ENCODE measurements around the gene CSGALNACT2.

CSGALNACT2 gene

GRCh38 chr10:43188702-43189101 is 50.5 kb downstream of the CSGALNACT2 start:
- no peak for DNase-seq
- no peak for ATAC-seq

DNA sequence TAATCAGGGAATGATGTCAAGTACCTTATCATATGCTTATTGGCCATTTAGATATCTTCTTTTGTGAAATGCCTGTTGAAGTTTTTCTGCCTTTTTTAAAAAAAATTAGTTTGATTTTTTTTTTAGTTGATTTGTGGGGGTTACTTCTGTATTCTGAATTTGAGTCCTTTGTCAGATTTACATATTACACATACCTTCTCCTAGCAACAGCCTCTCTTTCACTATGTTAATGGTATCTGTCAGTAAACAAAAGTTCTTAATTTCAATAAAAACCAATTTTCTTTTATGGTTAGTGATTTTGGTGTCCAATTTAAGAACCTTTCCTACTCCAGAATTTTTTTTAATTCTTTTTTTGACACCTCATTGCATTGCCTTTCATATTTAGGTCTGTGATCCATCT is 52.0 kb downstream of the CSGALNACT2 start:
- no peak for ATAC-seq

DNA sequence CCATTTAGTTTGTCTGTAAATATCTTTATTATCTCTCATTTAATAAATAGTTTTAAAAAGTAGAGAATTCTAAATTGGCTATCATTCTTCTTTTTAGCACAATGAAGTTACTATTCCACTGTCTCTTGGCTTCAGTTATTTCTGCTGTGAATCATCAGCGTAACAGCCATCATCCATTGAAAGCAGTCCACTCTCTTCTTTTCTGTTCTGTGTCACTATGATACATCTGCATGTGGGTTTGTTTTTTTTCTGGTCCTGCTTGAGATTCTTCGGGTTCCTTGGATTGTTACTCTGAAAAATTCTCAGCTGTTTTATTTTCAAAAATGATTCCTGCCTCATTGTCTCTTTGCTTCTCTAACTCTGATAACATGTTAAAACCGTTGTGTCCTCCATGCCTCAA is 52.5 kb downstream of the CSGALNACT2 start:
- no peak for ATAC-seq
- no peak for DNase-seq

More for the DNA sequence above, 52.0 kb downstream of the CSGALNACT2 start:
- DNase-seq: no peak

DNA sequence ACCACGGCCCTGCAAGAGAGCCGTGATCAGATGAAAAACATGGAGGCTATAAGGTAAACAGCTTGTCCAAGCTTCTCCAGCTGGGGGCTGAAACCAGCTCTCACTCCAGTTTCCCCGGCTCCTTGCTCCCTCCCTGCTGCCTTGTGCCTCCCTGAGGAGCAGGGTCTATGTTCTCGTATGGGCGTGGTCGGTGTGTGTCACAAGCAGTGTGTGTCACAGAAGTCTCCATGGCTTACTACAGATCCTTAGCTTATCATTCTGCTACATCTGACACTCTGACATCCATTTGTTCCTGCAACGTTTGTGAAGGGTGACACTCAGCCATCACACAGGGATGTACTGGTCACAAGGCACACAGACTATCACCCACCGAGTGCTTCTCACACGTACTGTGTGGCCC is 54.6 kb downstream of the CSGALNACT2 start:
- DNase-seq: no peak
- ATAC-seq: no peak

GRCh38 chr10:43193496-43194080 is 55.3 kb downstream of the CSGALNACT2 start:
- ATAC-seq (no peak), DNase-seq (no peak)

DNA sequence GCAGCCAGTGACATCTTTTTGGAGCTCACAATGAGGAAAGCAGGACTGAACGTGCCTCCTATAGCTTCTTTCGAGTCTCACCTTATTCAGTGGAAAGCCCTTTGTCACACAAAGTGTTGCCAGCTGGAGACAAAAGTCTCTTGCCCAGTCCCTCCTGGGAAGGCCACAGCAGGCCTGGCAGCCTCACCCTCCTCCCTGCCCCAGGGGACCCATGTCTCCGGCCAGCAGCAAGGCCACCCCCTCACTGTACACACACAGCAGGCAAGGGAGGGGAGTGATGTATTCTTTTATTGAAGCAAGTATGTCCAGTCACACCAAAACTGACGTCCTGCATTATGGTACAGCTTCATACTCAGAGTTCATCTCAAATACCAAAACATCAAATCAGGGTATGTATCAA is 56.0 kb downstream of the CSGALNACT2 start:
- no peak for ATAC-seq
- DNase-seq: no peak

DNA sequence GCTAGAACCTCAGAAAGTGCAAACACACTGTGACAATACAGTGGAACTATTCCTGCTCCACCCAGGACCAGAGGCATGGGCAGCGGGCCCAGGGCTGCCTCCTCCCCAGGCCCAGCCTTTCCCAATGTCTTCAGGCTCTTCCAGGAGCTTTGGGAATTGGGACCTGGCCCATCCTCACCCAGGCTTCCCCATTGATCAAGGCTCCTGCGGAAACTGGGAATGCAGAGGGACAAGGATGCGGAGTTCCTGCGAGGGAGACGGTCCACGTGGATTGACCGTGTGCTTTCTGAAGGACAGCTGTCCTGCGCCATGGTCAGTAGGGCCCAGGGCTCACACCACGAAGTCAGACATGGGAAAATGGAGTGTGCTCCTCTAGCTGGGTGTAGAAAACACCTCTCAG is 56.6 kb downstream of the CSGALNACT2 start:
- DNase-seq (no peak), ATAC-seq (no peak)

- no peak for DNase-seq
- no peak for ATAC-seq
These were observed 57.3 kb downstream of the CSGALNACT2 start for GRCh38 chr10:43195557-43195956.

- DNase-seq: no peak
- ATAC-seq: no peak
These were observed 58.1 kb downstream of the CSGALNACT2 start for GRCh38 chr10:43196131-43196980.

DNA sequence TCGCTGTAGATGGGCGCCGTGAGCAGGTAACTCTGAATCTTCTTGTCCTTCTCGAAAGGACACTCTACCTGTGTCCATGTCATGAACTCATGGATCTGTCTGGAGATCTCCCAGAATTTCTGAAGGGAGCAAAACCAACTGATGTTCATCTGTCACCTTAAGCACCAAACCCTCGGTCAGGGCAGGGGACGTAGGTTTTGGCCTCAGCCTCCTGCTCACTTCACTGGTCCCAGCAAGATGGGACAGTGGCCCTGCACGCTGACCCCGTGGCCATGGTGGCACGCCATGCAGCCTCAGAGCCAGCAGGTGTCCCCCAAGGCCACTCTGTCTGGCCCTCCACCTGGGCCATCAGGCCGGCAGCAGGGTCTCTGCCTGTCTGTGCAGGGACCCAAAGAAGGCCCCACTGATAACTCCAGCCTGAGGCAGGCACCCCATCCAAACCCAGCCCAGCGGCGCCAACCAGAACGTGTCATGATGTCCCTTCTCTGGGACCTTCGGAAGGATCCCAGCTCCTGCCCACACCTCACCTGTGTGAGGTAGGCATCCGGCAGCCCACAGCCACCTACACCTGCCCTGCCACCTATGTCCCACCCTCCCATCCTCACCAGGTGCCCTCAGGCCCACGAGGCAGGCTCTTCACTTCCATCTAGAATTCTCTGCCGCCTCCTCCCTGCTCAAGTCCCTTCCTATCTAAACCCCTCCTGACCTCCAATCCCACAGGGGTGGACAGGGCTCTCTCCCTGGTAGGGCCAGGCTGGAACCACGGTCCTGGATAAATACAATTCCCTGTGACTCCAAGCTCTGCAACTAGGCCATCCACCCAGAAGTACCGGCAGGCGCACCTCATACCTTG is 59.0 kb downstream of the CSGALNACT2 start:
- DNase-seq (no peak), ATAC-seq (no peak)

DNA sequence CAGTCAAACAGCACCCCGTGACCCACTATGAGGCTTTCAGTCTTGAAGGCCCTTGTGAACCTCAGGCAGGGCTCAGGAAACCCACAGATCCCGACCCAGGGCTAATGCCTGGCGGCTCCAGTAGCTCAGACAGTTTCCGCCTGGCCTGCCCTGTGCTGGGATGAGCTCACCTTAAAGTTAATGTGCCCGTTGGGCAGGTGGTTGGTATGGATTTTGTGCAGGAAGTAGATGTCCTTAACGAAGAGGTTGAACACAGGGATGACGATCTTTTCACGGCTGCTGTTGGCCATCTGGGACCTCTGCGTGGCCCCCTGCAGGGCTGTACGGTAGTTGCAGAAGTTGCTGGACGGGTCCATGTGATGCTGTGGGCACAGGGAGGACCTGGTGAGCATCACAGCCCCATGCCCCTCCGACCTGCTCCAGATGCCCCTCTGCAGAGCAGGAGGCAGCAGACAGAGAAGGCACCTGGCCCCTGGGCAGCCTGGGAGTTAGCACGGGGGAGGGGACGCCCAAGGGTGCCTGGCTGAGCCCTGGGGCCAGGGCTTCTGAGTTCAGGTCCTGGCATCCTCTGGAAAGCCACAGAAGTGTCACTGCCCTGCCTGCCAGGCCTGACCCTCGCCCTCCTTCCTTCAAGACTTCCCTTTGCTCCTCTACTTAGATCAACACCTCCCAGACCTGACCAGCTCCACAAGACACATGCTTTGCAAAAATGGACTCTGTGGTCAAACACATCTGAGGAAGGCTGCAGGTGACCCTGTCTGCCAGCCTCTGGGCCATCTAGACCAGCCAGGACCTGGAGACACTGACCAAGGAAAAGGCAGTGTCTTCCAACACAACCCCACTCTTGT is 59.8 kb downstream of the CSGALNACT2 start:
- DNase-seq (peak; percentile 41), ATAC-seq (no peak)

DNA sequence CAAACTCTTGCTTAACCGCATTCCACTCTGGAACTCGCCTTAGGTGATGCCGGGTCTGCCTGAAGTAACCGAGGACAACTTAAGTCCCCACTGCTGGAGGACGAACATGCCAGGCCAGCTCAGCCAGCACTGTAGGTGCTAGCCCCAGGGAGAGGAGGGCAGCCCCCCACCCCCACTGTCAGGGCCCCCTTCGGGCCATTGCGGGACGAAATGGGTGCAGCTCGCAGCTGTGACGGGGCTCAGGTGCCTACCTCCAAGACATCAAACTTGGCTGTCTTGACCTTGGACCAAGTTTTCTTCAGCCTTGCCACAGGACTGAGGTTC is 60.4 kb downstream of the CSGALNACT2 start:
- DNase-seq: no peak
- no peak for ATAC-seq

GRCh38 chr10:43199088-43199683 is 60.9 kb downstream of the CSGALNACT2 start:
- DNase-seq: no peak
- ATAC-seq: no peak

DNA sequence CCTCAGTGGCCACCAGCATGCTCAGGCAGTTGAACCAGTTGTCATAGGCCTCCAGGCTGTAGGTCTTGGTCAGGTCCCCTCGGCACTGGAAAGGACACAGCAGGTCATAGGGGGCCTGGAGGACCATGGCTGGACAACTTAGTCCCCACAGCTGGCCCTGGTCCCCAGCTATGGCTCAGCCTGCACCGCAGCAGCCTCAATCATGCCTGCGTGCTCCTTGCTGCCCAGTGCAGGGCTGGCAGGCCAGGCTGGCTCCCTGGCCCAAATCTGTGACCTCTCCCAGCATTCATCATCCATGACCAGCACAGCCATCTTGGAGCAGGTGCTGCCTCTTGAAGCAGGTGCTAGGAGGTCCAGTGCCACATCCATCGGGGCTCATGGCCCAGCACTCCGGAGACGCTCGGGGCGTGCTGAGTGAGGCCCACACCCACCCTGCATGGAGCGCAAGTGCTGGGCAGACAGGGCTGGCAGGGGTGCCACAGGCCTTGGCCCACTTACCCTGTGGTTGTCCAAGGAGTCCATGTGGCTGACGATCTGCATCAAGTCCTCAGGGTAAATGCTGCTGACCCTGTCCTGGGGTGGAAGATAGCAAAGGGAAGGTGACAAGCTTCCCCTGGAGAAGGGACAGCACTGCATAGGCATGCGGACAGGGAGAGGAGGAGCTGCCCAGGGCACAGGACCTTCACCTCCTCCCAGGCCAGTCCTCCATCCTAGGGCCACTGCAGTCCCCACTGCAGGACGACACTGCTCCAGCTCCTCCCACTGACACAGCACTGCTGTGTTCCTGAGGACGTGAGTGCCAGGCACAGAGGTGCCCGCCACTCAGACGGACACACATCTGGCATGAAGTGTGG is 61.7 kb downstream of the CSGALNACT2 start:
- DNase-seq: no peak
- ATAC-seq: no peak

GRCh38 chr10:43200538-43201390 is 62.5 kb downstream of the CSGALNACT2 start:
- DNase-seq (no peak), ATAC-seq (no peak)

- ATAC-seq (no peak), DNase-seq (no peak)
These were observed 63.4 kb downstream of the CSGALNACT2 start for GRCh38 chr10:43201545-43202131.

DNA sequence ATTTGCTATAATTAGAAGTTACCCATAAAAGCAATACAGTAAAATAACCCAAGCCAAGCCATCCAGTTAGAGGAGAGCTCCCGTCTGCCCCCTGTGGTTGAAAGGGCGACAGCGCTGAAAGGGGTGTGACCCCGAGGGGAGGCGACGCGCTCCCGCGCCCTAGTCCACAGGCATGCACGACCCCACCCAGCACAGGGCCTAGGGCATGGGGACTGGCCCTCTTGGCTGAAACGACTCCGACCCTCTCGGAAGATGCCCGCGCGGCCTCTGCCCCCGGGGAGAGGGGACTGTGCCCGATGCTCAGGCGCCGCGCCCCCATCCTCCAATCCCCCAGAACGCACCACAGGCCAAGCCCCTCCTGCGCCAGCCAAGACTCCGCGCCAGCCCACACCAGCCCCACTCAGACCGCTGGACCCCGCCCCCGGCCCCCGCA is 64.0 kb downstream of the CSGALNACT2 start:
- DNase-seq: peak; percentile 72
- peak; percentile 67 for ATAC-seq

DNA sequence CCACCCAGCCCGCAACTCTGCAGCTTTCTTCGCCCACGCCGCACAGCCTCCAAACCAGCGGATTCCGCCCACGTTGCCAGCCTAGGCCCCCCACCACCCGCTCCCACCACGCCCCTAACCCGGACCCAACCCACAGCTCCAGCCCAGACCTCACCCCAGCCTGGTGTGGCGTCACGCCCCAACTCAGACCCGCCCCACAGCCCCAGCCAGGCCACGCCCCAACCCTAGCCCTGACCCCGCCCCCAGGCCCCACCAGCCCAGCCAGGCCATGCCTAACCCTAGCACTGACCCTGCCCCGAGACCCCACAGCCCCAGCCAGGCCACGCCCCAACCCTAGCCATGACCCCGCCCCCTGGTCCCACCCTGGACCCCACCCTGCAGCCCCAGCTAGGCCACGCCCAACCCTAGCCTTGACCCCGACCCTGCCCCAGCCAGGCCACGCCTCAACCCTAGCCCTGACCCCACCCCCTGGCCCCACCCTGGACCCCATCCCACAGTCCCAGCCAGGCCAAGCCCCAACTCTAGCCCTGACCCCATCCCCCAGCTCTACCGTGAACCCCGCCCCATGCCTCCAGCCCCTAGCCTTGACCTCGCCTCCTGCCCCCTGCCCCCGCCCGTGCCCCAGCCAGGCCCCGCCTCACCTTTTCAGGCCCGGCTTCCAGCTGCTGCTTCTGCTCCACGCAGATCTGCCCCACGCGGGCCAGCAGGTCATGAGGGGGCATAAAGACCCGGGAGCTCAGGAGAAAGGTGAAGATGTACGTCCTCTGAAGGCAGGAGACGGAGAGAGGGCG is 64.6 kb downstream of the CSGALNACT2 start:
- DNase-seq (peak; percentile 68), ATAC-seq (peak; percentile 52)
